SK-N-SH treated with all-trans-retinoic acid at 6 μM for 48 hours (cell line): ENCODE measurements around the gene MTREX.

Source experiments
- ATAC-seq: fragments of 200-7000 bp; cut with Tn5 transposase; 3 replicates; pipeline ENCODE4 v1.9.1; 2020; ENCODE audit warnings: mild to moderate bottlenecking, moderate library complexity
- ARNTL ChIP-seq: fragments of 450-650 bp; formaldehyde crosslinking; IDR thresholded peaks from 2 replicates; pipeline ENCODE4 v1.5.0; 2020; ENCODE audit warnings: low read depth, mild to moderate bottlenecking, moderate library complexity, borderline replicate concordance
- BACH2 ChIP-seq: fragments of 250-450 bp; sonication (Bioruptor Pico); IDR thresholded peaks from 2 replicates; pipeline ENCODE4 v1.9.0; 2021; ENCODE audit warnings: mild to moderate bottlenecking, borderline replicate concordance
- CSDC2 ChIP-seq: fragments of 250-450 bp; sonication (Bioruptor Pico); IDR thresholded peaks from 2 replicates; pipeline ENCODE4 v1.5.0; 2020; ENCODE audit warnings: mild to moderate bottlenecking, moderate library complexity
- CSRNP3 ChIP-seq: fragments of 250-450 bp; sonication (Bioruptor Pico); IDR thresholded peaks from 2 replicates; pipeline ENCODE4 v1.5.1; 2021; ENCODE audit warnings: mild to moderate bottlenecking, moderate library complexity
- ESRRG ChIP-seq: fragments of 250-450 bp; sonication (Bioruptor Pico); IDR thresholded peaks from 2 replicates; pipeline ENCODE4 v1.6.1; 2021; ENCODE audit warnings: mild to moderate bottlenecking
- GLIS3 ChIP-seq: fragments of 250-450 bp; sonication (Bioruptor Pico); IDR thresholded peaks from 2 replicates; pipeline ENCODE4 v1.5.0; 2020; ENCODE audit warnings: mild to moderate bottlenecking, moderate library complexity
- ISL1 ChIP-seq: fragments of 250-450 bp; sonication (Bioruptor Pico); IDR thresholded peaks from 2 replicates; pipeline ENCODE4 v2.1.2; 2022; ENCODE audit warnings: mild to moderate bottlenecking, moderate library complexity
- OSR1 ChIP-seq: fragments of 250-450 bp; sonication (Bioruptor Pico); IDR thresholded peaks from 2 replicates; pipeline ENCODE4 v1.8.0; 2022; ENCODE audit warnings: moderate library complexity, mild to moderate bottlenecking, inconsistent platforms
- POU6F1 ChIP-seq: fragments of 250-450 bp; sonication (Bioruptor Pico); IDR thresholded peaks from 2 replicates; pipeline ENCODE4 v1.8.0; 2021; ENCODE audit warnings: low read depth, mild to moderate bottlenecking, moderate library complexity, borderline replicate concordance
- PPARA ChIP-seq: fragments of 250-450 bp; sonication (Bioruptor Pico); IDR thresholded peaks from 2 replicates; pipeline ENCODE4 v1.5.0; 2020; ENCODE audit warnings: mild to moderate bottlenecking, borderline replicate concordance
- RARB ChIP-seq: fragments of 250-450 bp; sonication (Bioruptor Pico); IDR thresholded peaks from 2 replicates; pipeline ENCODE4 v1.8.0; 2021; ENCODE audit warnings: mild to moderate bottlenecking, moderate library complexity
- SNAI2 ChIP-seq: fragments of 250-450 bp; sonication (Bioruptor Pico); IDR thresholded peaks from 2 replicates; pipeline ENCODE4 v1.5.0; 2020; ENCODE audit warnings: mild to moderate bottlenecking, moderate library complexity
- TCF4 ChIP-seq: fragments of 250-450 bp; sonication (Bioruptor Pico); IDR thresholded peaks from 2 replicates; pipeline ENCODE4 v1.8.0; 2021; ENCODE audit warnings: mild to moderate bottlenecking, moderate library complexity, borderline replicate concordance
- TOX ChIP-seq: fragments of 250-450 bp; sonication (Bioruptor Pico); IDR thresholded peaks from 2 replicates; pipeline ENCODE4 v1.8.0; 2021; ENCODE audit warnings: mild to moderate bottlenecking, moderate library complexity, borderline replicate concordance
- TSHZ2 ChIP-seq: fragments of 250-450 bp; sonication (Bioruptor Pico); IDR thresholded peaks from 2 replicates; pipeline ENCODE4 v1.5.0; 2020; ENCODE audit warnings: mild to moderate bottlenecking, moderate library complexity
- ZC3H10 ChIP-seq: fragments of 250-450 bp; sonication (Bioruptor Pico); IDR thresholded peaks from 2 replicates; pipeline ENCODE4 v1.5.1; 2021; ENCODE audit warnings: mild to moderate bottlenecking, moderate library complexity
- ZFP3 ChIP-seq: fragments of 250-450 bp; sonication (Bioruptor Pico); IDR thresholded peaks from 2 replicates; pipeline ENCODE4 v1.5.0; 2020; ENCODE audit warnings: mild to moderate bottlenecking, moderate library complexity
- ZFP30 ChIP-seq: fragments of 450-650 bp; formaldehyde crosslinking; IDR thresholded peaks from 2 replicates; pipeline ENCODE4 v1.5.0; 2022; ENCODE audit warnings: mild to moderate bottlenecking, moderate library complexity
- ZNF565 ChIP-seq: fragments of 450-650 bp; formaldehyde crosslinking; conservative IDR thresholded peaks from 2 replicates; pipeline ENCODE4 v1.5.0; 2020; ENCODE audit warnings: low read depth, mild to moderate bottlenecking, moderate library complexity
- ZNF70 ChIP-seq: fragments of 450-650 bp; formaldehyde crosslinking; IDR thresholded peaks from 2 replicates; pipeline ENCODE4 v1.5.0; 2020; ENCODE audit warnings: mild to moderate bottlenecking, moderate library complexity
- ZNF8 ChIP-seq: fragments of 450-650 bp; formaldehyde crosslinking; IDR thresholded peaks from 2 replicates; pipeline ENCODE4 v1.5.0; 2020; ENCODE audit warnings: mild to moderate bottlenecking, moderate library complexity

Gene MTREX

GRCh38 chr5:55306641-55307382 is 977 bp upstream of the MTREX start:
- TF ChIP-seq ZFP3 (no peak), CSDC2 (no peak), PPARA (no peak), GLIS3 (CRISPR knock-in tag) (no peak), RARB (CRISPR knock-in tag) (no peak), POU6F1 (CRISPR knock-in tag) (no peak), ARNTL (CRISPR knock-in tag) (no peak), BACH2 (CRISPR knock-in tag) (no peak), SNAI2 (CRISPR knock-in tag) (no peak), ZNF565 (CRISPR knock-in tag) (no peak), TOX (CRISPR knock-in tag) (no peak), ZNF70 (CRISPR knock-in tag) (no peak), OSR1 (CRISPR knock-in tag) (no peak), ZFP30 (no peak), TSHZ2 (CRISPR knock-in tag) (no peak), ZNF8 (CRISPR knock-in tag) (no peak), ISL1 (CRISPR knock-in tag) (no peak)
- peak; percentile 40 for ATAC-seq

- ATAC-seq, result peak; percentile 28
- TF ChIP-seq ARNTL (CRISPR knock-in tag), result no peak
- TF ChIP-seq ZFP3, result no peak
- no peak for TF ChIP-seq ZC3H10
- no peak for TF ChIP-seq CSRNP3
- TF ChIP-seq GLIS3 (CRISPR knock-in tag), result no peak
- no peak for TF ChIP-seq SNAI2 (CRISPR knock-in tag)
- TF ChIP-seq ESRRG (CRISPR knock-in tag), result no peak
- TF ChIP-seq PPARA, result no peak
- no peak for TF ChIP-seq TSHZ2 (CRISPR knock-in tag)
- TF ChIP-seq ZNF70 (CRISPR knock-in tag), result no peak
- TF ChIP-seq ZNF565 (CRISPR knock-in tag), result no peak
- no peak for TF ChIP-seq ZNF8 (CRISPR knock-in tag)
- TF ChIP-seq OSR1 (CRISPR knock-in tag), result no peak
- no peak for TF ChIP-seq ISL1 (CRISPR knock-in tag)
- TF ChIP-seq CSDC2, result no peak
- no peak for TF ChIP-seq TCF4 (CRISPR knock-in tag)
These were observed 556 bp downstream of the MTREX start for GRCh38 chr5:55308254-55308836.
